ENCODE measurements around the gene INPP5E.

INPP5E gene

DNA sequence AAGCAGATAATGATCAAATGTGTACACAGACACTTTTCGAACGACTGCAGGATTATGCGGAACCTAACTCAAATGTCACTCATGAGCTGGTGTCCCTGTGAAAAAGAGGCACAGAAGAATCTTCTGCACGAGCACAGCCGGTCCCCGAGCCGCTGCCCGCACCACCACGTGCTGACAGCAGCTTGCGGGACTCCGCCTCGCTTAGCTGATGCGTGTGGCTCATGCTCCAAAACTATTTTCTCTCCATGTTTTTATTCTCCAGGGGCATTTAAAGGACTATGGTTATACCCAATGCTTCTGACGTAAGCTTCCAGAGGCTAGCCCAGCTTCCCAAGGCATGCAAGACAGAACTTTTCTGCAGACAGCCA is 33.7 kb upstream of the INPP5E start:
- no peak for DNase-seq

DNA sequence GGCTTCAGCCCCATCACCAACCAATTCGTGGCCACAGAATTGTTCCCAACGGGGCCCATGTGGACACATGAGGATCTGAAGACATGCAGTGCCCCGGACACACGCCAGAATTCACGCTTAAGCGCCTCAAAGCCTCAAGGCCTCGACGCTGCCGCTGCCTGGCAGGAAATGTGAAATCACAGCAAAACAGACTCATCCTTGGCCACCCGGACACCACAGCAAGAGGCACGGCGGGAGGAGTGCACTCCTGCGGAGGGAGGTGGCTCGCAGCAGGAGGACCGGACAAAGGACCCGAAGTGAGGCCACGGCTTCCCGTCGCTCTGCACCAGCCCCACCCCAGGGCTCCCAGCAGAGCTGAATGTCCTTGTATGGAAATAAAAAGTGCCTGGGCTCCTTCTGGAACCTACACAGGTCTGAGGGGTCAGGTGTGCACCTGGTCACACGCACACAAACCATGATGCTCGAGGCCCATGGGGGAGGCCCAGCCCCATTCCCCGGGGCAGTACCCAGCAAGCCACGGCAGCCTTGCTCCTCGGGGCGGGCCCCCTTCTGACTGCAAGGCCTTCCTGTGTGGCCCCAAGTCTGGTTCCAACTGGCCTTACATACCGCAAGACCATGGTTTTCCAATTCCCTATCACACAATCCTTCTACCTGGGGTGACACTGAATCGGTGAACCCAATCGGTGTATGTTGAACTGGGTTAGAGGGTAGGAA is 33.2 kb upstream of the INPP5E start:
- DNase-seq = no peak

DNA sequence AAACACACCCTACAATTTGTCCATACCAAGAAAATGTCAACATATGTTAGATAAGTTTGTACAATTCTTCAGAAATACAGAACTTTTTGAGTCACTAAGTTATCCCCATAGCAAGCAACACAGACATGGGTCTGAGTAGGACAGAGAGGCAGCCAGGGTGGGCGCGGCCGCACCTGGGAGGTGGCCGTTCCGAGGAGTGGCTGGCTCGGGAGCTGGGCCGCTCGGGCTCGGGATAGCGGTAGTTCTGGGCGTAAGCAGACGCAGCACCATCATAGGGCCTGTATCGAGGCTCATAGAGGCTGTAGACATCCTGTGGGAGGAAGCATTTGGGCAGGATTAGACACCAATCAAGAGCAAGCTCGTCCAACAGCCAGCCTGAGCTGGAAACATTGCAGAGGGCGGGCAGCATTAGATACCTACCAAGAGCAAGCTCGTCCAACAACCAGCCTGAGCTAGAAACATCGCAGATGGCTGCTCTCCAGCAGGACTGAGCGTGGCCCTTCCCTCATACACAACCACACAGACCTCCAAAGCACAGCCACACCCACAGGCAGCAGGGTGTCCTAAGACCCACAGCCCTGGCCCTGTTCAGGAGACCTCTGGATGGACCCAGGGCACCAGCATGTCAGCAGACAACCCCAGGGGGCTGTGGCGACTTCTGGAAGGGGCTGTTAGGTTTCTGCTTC is 32.3 kb upstream of the INPP5E start:
- DNase-seq = no peak

DNA sequence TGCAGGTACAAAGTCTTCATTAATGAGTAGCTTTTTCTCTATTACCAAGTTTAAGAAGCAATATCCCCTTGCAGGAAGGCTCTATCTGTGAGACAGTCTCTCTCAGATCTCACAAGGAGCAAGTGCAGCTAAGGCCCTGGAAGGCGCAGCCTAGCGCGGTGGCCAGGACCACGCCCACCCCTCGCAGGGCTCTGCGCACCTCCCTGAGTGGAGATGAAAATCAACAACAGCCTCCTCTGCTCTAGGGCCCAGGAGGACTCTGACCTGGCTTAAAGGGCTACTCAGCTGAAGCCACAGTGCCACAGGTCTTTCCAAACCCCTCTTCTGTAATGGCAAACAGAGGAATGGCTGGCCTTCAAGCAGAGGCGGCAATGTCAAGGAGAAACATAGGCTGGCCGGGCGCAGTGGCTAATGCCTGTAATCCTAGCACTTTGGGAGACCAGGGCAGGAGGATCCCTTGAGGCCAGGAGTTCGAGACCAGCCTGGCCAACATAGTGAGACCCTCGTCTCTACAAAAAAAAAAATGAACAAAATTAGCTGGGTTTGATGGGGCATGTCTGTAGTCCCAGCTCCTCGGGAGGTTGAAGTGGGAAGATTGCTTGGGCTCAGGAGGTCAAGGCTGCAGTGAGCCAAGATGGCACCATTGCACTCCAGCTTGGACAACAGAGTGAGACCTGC is 31.3 kb upstream of the INPP5E start:
- no peak for DNase-seq

DNA sequence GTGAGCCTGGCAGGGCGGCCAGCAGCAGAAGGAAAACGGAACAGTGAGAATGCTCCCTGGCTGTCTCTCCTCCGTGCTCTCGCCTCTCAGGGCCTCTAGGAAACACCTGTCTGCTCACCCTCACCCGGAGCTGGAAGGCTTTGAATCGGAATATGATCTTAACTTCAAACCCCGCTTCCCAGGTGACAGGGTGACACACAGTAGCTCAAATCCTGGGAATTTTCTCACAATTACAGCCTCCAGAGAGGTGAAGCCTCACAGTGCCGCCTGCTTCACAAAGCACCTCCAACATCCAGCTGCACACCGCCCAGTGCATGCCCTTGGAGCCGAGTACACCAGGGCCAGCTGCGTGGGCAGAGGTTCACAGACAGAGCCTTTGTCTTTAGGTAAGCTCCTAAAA is 30.7 kb upstream of the INPP5E start:
- no peak for DNase-seq

DNA sequence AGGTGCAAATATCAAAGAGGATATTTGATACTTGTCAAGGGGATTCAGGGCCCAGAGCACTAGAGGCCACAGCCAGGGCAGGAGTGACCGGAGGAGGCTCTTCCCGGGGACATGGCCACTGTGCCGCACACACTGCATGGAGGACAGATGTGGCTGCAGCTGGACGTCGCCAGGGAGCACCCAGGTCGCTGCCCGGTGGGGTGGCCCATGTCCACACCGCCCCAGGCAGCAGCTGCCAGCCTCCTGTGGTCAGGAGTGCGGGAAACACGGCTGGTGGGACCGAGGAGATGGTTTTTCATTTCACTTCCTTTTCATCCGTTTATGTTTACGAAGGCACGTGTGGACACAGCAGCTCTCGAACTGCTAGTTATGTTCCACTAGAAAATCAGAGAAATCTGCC is 28.1 kb upstream of the INPP5E start:
- no peak for DNase-seq

DNA sequence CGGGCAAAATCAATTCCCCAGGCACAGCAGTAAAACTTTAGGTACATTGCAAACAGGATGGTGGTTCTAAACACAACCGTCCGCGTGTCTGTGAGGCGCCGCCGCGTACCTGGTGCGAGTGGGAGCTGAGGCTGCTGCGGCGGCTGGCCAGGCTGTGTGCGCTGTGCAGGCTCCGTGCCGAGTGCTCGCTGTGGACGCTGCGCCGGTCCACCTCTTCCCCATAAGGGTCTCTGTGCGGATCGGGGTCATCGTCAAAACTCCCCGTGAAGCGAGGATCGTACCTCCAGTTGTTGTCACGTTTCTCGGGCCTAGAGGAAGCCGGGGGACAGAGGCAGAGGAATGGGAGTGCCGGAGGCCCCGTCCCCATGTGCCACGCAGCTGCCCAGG is 26.5 kb upstream of the INPP5E start:
- DNase-seq = no peak

DNA sequence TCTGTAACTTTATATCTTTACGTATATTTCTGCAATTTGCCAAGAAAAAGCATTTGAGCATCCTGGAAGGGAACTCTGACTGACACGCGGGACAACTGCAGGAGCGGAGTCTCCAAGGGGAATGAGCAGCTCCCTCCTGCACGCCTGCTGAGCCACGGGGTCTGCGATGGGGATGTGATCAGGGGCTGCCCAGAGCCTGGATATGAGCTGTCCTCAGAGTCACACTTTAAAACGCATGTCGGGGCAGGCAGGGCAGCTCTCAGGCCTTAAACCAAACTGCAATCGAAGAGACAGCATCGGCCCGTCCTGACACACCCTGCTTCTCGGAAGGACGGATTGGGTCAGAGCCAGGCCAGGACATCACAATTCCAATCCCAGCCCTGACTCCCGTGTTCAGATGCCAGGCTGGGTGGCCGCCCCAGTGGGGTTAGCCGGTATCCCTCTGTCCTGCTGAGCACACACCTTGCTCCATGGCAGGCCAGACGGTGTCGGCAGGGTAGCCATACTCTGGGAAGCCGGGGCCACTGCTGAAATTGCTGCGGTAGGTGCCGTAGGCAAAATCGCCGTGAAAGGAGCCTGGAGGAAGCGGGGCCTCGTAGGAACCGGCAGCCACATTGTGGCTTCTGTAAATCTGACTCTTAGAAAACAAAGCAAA is 26.0 kb upstream of the INPP5E start:
- no peak for DNase-seq

DNA sequence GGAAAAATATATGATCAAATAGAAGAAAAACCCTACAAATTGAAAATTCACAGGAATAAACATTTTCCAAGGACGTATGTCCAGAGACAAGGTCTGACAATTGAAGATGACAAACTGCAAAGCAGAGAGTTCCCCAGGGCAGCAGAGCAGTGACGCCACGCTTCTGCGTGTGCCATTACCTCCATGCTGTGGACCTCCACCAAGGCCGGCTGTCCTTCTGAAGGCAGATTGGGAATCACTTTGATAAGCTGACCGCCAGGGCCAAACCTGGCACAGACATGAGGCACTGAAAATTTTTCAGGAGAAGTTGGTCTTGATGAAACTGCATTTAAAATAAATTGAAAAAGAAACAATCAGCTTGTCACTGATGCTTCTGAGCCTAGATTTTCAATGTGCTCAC is 24.6 kb upstream of the INPP5E start:
- DNase-seq = no peak

DNA sequence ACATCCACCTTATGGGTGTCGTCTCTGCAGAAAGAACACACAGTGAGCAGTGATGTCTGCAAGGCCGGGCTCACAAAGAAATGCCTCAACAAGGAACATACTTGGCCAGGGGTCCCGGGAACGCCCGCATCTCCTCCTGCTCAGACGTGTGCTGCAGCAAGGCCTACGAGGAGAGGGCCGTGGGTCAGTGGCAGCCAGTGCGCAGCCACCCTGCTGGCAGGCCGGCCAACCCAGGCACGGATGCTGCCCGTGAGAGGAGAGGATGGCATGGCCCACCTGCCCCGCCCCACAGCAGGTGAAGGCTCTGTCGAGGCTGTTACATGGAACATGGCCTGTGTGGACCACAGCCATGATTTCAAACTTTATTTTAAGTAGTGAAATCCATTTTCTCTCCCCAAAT is 23.9 kb upstream of the INPP5E start:
- DNase-seq = no peak

DNA sequence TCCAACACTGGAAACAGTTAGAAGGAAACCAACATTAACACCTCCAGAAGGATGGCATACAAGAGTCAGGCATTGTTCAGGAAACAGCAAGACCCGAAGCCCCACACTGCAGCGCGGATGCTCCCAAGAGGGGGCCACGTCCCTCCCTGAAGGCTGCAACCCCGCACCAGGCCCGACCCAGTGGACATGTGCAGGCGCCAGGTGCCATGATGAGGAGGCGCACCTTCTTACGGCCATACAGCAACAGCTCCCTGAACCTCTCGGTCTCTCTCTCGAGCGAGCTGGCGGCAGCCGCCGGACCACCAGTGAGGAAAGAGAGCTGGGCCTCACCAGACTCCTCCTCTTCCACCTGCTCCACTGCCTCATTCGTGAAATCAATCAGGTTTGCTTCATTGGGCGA is 23.0 kb upstream of the INPP5E start:
- DNase-seq = no peak

DNA sequence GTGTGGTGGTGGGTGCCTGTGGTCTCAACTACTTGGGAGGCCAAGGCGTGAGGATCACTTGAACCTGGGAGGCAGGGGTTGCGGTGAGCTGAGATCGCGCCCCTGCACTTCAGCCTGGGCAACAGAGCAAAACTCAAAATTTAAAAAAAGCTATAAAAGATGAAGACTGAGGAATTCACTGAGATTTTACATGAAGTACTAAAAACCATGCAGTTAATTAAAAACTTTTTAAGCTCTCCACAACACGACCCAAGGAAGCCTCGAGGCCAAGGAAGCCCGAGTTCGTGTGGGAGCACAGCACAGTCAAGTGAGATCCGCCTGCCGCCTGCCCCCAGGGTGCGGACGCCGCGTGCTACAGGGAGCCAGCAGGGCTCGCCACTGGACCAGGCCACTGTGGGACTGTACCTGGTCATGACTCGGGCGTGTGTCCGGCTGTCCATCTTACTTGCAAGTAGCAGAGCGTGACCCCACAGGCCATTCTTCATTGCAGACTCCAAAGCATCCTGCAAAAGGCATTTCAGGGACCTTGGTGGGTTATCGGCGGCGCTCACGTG is 21.2 kb upstream of the INPP5E start:
- no peak for DNase-seq

DNA sequence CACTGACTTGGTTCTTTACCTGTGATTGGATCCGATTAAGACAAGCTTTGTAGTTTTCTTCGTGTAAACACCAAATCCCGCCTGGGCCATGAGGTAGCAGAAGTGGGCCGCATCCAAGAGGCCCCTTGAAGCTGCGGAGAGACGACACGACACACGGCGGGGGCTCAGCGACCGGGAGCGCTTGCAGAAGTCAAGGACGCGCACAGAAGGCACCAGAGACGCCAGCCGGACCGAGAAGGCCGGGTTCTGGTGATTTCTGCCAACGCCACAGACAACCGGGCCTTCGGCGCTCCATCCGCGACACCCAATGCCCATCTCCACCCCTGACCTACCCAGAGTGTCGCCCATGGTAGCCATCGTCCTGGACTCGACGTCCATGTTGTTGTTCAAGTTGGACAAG is 19.8 kb upstream of the INPP5E start:
- DNase-seq = no peak

DNA sequence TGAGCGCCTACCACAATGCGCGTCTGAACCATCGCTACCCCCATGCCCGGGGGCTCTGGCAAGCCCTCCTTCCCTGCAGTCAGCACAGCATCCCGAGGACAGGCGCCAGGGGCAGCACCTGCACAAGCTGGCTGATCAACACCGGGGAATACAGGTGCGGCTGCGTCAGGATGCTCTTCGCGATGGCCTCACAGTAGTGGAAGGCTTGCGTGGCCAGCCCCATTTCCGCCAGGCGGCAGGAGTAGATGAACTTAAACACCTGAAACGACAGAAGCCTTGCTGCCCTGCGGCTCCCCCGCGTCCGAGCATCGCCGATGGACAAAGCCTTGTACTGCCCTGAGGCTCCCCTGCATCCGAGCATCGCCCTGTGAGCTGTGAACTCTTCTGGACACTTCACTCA is 17.7 kb upstream of the INPP5E start:
- no peak for DNase-seq

DNA sequence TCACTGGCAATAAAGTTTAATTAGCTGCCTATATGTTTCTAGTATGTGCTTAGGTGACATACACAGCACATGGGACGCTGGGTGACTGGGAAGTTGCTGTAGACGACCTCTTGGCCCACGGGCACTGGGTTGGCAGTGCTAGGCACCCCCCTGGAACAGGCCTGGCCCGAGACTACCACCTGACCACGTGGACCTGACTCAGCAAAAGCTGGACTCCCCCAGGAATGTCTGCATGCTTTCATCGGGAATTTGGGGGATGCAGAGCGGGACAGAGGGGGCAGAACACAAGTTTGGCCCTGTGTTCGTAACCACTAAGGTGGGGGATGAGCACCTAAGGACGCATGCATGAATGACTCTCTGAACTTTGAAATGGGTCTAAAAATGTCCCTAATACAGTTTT is 16.6 kb upstream of the INPP5E start:
- no peak for DNase-seq

DNA sequence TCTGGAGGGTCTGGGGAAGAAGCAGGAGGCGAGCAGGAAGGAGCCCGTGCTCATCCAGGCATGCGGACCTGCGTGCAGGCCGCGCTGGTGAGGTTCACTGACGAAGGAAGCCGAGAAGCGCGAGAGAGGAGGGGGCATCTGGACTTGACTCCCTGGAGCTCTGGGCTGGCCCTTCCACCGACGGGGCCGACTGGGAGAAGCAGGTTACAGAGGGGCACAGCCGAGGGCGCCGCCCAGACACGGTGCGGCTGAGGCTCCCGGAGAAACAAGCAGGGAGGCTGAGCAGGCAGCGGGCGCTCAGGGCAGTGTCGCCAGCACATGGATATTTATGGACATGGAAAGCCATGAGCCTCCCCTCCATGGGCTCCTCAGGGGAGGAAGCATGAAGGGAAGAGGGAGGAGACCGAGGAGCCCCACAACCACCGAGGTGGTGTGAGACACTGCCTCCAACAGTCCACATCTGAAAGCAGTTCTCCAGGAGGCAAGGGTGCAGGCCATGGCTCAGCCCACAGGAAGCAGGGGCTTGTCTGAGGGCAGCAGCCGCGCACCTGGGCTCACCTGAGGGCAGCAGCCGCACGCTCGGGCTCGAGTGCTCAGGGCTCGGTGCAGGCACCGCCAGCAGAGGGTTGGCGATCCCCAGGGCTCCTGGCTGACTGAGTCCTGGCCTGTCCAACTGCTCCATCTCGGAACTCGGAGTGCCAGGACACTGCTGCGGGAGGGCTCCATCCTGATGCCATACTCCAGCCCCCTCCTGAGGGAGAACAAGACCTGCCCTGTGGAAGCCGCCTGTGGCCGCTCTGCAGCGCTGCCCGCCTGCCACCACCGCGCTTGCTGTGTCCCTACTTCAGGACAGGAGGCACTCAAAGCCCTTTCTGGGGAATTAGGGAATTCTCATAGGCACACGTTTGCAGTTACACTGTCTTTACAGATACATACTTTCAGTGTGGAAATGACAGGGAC is 15.7 kb upstream of the INPP5E start:
- no peak for DNase-seq

DNA sequence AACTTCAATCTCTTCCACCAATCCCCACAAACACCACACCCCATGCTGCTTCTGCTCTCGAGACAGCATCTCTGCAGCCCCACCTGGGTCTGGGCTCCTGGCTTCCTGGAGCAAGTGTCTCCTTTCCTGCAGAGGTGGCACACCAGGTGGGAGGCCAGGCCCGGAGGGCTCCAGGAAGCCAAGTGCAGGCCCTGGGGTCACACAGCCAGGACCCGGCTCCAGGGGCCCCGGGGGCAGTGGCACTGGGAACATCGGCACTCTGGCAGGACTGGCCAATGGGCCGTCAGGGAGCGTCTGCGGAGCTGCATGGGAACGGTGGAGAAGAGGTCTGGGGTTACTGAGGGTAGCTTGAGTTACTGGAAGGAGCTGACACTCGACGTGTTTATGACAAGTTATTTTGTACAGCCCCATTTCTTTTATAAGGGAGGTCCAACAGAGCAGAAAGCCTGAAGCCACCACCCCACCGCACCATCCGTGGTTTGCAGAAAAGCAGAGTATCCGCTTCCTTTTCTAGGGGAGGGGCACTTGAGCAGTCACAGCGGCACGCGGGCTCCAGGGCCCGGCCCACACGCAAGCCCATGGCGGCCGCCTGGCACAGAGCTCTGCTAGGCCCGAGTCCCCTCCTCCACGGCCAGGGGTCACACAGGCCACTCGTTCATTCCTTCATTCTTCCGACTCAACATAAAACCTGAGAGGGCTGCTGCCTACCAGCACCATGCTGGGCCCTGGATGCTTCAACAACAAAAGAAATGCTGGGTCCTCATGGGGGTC is 14.6 kb upstream of the INPP5E start:
- DNase-seq = no peak

DNA sequence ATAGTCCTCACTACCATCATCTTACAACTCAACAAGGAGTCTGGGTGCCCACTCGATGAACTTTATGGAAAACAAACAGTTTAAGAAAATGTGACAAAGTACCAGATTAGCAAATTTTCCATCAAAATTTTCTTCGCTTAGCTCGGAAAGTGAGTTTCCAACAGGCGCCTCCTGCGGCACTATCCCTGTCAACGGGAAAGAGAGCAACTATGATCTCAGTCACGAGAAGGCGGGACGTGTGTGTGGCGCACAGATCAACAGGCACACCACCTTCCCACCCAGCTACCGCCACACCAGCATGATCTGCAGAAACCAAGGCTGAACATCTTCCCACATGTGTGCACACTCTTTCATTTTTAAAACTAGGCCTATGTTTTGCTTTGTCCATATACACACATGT is 13.7 kb upstream of the INPP5E start:
- DNase-seq = no peak

DNA sequence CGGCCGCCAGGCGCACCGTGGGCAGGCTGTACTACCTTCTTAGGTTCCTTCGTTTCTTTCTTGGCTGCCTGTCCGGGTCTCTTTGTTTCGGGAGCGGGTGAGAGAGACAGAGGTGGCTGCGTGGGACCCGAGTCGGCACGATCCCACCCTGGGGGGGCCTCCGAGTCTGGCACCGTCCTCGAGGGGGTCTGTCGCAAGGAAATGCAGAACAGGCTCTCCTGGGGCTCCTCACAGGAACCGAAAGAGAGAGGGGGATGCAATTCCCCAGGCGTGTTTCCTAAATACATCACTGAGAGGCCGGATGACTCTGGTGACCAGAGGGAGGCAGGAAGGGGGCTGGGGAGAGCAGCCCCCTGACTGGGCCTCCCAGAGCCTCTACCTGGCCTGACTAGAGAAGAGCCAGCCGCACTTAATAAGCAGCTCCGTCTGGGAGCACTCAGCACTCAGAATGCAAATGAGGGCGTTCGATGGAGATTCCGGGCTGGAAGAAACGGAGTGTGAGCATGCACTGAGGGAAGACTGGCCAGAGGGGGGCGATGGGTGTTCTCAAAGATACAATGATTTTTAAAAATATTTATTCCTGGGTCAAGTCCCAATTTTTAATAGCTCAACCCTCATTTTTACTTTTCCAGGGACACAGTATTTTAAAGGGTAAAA is 11.7 kb upstream of the INPP5E start:
- no peak for DNase-seq

DNA sequence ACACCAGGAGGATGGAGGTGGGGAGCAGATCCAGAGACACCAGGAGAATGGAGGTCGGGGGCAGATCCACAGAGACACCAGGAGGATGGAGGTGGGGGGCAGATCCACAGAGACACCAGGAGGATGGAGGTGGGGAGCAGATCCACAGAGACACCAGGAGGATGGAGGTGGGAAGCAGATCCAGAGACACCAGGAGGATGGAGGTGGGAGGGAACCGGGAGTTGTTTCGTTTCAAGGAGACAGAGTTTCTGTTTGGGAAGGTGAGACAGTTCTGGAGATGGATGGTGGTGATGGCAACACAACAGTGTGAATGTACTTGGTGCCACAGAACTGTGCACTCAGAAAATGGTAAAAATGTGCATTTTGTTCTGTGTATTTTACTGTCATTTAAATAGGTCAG is 9.0 kb upstream of the INPP5E start:
- no peak for DNase-seq

DNA sequence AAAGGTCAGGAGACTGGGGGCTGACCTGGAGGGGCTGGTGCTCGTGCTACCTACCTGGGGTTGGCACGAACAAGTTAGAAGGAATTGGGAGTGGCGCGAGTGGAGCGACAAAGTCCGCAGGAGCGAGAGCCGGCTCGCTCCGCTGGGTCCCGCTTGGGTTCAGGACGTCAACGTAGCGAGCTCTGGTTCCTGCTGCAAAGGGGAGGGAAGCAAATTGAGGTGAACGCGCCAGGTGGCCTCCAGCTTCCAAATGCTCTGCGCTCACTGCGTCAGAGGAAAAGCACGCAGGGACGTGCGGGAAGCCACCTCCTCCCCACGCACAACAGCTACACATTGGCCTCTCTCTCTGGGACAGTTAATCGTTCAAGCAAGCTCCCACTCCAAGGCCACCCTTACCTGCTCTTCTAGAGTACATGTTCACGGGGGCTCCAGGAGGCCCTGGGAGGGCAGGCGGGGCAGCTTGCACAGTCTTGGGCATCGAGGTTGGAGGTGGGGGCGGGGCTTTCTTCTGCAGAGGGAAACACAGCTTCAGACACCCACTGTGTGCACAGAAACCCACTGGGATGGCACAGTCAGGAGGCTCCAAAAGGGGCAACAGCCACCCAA is 7.6 kb upstream of the INPP5E start:
- no peak for DNase-seq

Data from COR-L47 (cell line).